GM21576 (cell line): ENCODE results near the gene MTMR4.
"Not testable (repeated sequence)": the region's sequence is repeated elsewhere in the genome, so short reads cannot be mapped to it uniquely, and the experiment has no call there.

Experiments
- ATAC-seq: cut with Tn5 transposase; IDR thresholded peaks from one replicate; pipeline ENCODE4 v1.9.1; 2021; ENCODE audit warnings: mild to moderate bottlenecking, moderate library complexity; ENCODE audit not compliant: unreplicated experiment

Gene MTMR4

DNA sequence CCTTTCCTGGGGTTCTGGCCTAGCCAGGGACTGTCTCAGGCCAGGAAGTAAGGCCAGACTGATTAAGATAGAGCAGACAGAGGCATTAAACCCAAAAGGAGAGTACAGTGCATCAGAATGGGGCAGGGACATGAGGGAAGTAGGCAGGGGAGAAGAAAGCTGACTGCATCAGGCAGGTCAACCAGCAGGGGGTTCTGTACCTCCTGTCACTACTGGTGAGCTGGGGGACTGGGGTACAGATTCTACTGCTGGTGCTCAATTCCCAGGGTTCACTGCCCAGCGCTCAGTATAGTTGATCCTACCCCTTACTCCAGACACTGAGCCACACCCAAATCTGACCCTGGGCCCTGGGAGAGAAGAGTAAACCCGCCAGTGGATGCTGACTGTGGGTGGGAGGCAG, 12.9 kb upstream of the MTMR4 start:
- no peak for ATAC-seq

DNA sequence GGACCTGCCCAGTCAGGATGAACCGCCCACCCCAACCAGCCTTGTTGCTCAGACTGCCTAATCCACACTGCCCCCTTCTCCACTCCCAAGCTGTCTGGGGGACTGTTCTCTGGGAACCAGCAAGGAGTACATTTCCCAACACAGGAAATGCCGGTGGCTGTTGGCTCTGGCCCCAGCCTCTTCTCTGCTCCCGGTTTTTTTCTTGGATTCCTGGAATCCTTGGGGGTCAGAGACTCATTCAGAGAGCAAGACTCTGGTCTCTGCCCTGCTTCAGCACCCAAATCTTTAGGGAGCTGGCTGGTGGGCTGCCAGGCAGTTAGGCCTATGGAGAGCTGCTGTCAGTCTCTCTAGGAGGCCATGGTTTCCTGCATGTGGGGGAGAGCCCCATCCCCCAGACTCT, 10.8 kb upstream of the MTMR4 start:
- no peak for ATAC-seq

DNA sequence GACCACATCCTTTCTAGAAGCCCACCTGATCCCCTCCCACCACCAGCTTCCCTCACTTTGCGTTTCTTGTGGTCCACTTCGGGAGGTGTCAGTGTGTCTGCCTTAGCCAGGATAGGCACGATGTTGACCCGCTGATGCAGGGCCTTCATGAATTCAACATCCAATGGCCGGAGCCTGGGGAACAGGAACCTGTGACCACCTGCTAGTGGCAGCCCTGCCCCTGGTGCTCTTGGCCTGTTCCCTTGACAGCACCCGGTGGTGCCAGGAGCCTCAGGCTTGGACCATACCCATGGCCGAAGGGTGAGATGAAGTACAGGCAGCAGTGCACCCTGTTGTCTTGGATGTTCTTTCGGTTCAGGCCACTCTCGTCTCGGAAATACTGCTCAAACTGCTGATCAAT, 7.2 kb upstream of the MTMR4 start:
- ATAC-seq, result no peak

DNA sequence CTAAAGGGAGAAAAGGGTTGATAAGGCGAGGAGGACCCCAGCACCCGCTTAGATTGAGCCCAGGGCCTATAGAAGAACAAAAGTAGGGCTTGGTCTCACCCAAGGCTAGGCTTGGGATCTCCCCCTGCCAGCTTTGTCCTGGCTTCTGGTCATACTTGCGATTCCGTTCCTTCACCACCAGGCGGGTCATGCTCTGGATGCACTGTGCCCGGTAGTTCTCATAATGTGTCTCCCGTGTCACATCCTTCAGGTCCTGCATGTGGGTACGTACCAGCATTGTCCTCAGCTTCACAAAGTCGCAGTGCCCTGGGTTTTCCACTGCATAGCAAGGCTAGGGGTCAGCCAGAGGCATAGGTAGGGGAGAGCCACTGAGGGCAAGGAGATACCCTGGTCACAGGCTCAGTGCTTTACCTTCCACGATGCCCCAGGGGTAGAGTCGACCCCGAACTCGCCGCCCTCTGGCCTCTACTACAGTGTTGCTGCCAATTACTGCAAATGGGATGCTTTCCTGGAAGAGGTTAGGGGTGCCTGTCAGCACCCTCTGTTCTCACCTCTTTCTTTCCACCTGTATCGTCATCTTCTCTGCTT, 6.5 kb upstream of the MTMR4 start:
- no peak for ATAC-seq

DNA sequence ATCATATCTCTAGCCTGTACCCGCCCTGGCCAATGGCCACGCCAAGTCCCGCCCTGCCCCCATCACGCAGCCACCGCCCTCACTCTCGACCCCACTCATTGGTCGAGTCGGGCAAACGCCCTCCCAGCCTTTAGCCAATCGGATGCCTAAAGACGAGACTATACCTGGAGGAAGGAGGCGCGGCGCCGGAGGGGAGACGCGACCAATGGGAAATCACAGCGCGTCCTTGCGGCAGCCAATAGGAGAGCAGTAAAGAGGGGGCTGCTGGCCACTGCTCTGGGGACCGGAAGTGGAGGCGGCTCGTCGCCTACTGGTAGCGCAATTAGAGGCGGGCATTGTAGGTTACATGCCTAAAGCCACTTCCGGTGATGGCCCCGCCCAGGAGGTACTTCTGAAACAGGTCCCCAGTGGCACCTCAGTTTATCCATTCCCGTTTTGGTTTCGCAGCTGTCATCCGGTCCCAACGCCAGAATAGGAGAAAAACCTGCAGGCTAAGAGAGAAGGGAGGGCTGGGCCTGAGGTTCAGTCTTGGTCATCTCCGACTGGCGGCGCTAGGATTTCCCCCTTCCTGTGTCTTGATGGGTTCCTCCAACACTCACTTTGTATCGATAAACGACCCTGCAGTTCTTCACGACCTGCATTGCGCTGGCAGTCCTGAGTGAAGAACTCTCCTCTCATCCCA, 3.6 kb upstream of the MTMR4 start:
- ATAC-seq, result peak; percentile 76

DNA sequence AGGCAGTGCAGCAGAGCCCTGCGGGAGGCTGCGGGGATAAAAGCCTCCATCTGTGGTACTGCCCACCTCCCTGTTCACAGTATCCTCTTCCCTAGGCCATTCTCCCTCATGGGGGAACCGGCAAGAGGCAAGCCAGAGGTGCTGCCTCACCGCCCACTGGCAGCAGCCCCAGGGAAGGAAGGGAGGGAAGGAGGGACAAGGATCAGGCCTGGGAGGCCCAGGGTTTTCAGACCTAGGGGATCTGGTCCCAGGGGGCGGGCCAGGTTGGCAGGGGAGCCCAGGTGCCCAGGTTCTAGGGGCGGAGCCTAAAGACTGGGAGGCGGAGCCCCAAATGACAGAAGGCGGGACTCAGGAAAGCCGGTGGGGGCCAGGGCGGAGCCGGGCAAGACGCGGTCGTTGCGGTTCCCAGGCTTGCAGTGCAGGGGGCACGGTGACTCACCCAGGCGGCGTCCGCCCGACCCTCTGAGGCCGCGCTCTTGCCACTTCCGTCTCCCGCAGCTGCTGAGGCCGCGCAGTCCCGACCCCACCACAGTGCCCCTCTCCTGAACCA, 3.0 kb upstream of the MTMR4 start:
- ATAC-seq, result no peak

DNA sequence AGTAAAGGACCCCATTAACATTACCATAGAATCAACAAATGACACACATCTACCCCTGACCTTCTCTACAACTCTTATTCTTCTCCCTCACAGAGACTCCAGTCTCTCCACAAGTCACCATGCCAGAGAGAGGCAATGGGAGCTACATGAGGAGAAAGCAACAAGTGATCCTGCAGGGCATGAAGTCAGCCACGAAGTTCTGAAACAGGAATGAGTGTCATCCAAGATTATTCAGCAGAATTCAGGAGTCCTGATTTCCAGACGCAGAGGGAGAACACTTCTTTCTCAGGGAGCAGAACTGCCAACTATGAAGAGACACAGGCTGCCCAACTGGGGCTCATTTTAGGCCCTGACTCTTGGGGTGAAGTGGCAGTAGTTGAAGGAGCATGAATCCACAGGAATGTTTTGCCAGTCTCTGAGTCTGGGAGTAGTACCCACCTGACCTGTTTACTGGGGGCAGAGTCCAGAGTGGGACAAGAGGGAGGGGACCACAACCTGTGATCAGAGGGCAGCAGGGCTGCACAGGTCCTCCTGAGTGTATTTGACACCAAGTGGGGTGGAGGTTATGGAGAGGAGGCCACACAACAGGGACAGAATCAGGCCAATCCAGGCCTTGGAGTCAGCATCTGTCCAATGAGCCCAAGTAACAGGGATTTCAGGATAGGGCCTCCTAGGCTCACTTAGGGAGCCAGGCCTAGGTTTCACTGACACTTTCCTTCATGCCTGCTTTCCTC, 2.4 kb upstream of the MTMR4 start:
- no peak for ATAC-seq

DNA sequence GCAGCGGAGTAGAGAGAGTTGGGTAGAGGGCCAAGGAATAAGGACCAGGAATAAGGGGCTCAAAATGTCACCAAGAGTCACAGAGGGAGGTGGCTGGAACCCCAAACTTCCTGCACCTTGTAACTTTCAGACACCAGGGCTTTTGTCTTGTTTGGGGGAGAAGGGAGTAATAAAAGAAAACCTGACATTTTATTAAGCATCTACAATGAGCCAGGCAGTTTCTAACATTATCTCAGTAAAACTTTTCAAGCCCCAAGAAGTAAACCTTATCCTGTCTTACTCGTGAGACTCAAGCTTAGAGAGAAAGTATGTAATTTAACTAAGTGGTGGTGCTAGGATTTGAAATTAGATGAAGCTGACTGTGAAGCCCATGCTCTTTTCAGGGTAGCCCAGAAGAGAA, 848 bp upstream of the MTMR4 start:
- no peak for ATAC-seq

DNA sequence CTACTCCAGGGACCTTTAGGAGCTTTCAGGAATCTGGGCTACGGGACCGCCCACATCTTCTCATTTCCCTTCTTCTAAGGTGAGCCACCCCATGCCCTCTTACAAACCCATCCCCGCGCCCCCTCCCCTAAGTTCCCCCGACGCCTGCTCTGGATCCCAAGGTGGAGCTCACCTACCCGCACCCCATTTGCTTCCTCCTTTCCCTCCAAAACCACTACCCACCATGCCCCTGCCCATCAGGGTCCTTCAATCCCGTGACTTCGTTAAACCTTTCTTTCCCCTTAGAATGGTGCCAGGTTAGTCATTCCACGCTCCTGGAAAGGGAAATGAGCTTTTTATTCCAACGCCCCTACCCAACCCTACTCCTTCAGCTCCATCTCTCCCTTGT, 326 bp upstream of the MTMR4 start:
- ATAC-seq, result no peak

DNA sequence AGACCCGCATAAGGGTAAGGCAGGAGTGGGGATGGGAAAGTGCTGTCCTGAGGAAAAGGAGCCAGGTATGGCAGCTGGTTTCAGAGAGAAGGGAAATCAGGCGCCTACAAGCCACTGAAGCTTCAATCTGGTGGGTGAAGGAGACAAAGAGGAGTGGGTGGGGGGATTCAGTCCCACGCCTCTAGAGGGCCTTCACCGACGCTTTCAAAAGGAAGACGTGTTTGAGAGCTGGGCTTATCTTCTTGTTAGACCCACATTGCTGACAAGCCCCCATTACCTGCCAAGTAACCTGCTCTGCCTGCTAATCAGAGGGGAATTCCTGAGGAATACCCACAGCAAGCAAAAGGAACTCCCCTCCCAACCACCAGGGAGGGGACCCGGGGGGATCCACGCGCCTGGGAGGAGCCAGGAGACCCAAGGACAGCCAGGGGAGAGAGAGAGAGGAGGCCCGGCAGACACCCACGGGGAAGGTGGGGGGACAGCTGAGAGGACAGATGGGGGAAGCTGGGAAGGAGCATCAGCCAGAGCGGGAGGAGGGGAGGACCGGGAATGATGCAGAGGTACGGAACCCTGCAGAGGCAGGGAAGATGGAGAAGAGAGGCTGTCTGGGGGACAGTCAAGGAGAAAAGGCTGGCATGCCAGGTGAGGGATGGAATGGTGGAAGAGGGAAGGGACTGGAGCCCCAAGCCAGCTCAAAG, 1.0 kb downstream of the MTMR4 start:
- no peak for ATAC-seq

DNA sequence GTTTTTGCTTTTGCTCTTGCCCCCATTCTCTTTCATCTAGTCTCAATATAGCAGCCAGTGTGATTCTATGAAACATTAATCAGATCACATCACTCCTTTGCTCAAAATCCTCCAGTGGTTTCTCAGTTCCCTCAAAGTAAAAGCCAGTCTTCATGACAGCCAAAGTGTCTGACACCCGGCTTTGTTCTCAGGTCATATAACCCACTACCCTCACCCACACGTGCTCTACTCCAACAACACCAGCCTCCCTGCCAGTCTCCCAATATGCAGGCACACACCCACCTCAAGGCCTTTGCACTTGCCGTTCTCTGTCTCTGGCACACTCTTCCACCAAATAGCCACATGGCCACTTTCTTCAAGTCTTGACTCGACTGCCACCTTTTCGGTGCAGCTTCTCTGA, 4.4 kb downstream of the MTMR4 start:
- ATAC-seq, result no peak

DNA sequence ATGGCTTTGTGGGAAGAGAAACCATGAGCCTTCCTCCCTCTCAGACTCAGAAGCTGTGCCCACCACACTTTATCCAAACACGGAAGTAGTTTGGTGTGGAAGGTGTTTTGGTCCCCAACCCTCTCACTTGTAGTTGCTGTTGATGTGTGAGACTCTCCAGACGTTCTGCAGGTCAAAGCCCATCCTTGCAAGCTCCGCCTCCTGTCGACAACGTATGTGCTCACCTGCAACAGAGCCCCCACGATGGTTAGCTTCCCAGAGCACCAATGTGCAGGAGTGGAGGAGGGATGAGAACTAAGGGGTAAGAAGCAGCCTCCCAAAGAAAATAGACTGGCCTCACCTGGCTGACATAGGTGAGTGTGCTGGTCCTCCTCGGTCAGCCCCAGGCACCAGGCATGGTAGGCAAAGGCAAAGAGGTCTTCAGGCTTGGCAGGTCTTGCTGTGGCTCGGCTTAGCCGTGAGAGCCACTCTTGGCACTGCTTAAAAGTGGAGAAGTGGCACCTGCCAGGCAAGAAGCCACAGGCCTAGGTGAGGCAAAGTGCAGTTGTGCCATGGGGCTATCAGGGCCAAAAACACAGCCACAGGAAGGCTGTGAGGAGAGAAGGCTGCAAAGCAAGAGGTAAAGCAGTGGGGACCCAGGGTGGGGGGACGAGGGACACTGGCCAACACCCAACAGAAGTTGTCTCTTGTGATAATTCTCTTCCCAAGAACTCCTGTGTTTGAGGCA, 5.9 kb downstream of the MTMR4 start:
- no peak for ATAC-seq

DNA sequence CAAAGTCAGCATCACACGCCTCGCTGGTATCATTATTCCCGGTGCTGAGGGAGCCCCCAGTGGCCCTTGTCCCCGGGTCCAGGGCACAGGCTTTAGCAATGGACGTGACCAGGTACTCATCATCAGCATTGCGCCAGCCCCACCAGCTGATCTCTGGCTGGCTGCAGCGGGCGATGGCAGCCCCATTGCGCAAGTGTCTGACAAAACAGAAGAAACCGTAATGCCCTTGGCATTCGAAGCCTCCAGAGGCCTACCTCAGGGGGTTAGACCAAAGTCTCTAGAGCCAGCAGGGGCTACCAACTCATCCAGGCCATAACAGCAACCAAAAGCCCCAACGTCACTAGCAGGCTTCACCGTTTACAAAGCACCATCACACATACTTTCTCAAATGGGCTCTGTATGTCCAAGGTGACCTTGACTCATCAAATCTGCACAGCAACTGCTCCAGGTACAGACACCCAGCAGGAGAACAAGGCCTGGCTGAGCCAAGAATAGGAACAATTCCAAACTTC, 7.3 kb downstream of the MTMR4 start:
- ATAC-seq, result no peak

DNA sequence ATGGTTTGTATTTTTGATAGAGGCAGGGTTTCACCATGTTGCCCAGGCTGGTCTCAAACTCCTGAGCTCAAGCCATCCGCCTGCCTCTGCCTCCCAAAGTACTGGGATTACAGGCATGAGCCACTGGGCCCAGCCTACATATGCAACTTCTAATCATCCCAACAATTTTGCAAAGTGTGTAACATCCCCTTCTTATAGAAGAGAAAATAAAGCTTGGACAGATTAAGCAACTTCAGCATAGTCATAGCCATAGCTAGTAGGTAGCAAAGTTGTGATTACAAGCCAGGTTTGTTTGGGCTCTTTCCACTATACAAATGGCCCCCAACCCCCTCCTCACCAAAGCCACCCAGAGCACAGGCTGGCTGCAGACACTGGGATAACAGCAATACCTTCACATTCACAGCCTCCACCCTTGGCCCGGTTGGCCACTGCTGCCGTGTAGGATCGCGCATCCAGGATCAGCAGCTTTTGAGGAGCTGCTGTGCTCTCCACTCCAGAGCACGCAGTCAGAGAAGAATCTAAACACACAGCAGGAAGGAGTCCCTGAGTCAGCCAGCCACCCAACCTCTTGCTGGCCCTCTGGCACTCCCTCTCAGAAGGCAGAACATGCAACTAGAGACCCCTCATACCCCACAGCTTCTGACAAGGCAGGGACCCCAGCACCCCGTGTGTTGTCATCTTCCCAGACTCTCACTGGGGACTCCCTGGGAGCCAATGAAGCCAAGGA, 7.9 kb downstream of the MTMR4 start:
- ATAC-seq, result no peak

DNA sequence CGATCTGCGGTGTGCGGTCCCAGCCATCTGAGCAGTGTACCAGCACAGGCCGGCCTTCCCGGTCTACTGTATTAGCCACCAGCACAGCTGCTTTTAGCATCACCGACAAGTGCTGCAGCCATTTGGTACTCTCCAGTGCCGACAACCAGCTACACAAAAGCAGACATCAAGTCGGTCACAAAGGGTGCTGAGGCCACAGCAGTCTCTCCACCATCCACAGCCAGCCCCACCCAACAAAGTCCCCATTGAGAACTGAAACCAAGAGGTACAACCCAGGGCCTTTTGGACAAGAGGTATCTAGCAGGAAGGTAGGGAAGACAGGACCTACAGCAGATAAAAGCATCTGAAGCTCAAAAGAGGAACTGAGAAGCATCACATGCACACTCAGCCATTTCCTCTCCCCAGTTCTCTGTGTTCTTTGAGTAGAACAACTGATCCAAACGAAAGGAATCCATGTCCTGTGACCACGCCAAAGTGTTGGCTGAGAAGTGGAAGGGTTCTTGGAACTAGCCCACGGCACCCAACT, 9.5 kb downstream of the MTMR4 start:
- ATAC-seq, result peak; percentile 74

DNA sequence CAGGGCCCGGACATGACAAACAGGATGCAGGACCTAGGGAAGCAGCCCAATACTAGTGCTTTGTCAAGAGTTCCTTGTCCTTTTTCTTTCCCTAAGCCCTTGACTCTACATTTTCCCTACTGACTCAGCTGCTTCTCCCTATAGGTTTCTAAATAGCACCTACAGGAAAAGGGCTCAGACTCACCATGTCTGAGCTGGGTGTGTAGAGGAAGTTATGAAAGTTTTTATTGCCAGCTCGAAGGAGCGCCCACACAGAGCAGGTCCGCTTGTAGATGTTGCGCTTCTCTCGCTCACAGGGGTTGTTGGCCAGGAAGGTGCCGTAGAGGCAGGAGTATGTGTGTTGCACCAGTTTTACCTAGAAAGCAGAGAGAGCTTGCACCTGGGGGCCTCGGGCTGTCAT, 10.6 kb downstream of the MTMR4 start:
- ATAC-seq, result no peak

DNA sequence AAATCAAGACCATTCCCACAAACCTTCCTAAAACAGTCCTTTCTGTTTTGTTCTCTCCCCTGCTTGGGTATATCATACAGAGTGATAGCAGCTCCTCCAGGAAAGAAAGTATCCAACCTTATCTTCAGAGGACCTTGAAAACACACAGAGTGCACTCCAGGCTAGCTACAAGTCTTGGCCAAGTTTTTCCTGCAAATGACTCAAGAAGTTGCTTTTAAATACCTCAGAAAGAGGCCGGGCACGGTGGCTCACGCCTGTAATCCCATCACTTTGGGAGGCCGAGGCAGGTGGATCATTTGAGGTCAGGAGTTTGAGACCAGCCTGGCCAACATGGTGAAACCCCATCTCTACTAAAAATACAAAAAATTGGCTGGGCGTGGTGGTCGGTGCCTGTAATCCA, 11.3 kb downstream of the MTMR4 start:
- not testable (repeated sequence) for ATAC-seq

DNA sequence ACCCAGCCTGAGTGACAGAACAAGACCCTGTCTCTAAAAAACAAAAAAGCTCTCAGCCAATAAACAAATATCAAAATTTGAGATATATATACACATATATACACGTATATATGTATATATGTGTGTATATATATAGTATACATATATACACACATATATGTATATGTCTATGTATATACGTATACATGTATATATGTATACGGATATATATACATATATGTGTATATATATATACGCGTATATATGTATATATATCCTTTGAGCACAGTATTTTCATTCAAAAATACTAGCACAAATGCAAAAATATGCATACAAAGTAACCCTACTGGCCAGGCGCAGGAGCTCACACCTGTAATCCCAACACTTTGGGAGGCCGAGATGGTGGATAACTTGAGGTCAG, 13.0 kb downstream of the MTMR4 start:
- no peak for ATAC-seq

DNA sequence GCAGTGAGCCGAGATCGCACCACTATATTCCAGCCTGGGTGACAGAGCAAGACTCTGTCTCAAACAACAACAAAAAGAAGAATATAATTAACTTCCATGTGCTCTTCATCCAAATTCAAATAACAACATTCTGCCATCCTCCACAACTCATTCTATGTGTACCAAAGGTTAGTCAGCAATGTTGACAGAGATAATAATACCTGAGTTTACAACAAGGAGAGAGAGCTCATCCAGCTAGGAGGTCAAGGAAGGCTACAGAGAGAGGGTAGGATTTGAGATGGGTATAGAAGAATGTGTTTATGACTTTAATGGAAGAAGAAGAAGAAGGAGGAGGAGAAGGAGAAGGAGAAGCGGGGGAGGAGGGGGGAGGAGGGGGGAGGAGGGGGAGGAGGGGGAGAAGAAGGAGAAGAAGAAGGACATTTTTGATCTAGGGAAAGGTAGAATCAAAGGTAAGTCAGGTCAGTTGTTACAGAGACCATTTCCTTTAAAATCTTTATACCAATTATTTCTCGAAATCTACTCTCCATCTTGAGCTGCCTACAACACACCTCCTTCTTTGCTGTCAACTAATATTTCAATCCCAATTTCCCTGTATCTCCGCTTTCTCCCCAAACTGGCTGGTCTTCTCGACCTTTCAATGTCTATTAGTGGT, 16.1 kb downstream of the MTMR4 start:
- ATAC-seq, result no peak
